Measurements from ENCODE around the gene STXBP4. TPM values are rescaled to one million over a fixed set of nuclear protein-coding genes. Genes with fewer than 3 reads are reported as not detected.
A peak's percentile ranks its signal among the peaks of the same experiment; 100 is the strongest.

STXBP4 gene, protein sequence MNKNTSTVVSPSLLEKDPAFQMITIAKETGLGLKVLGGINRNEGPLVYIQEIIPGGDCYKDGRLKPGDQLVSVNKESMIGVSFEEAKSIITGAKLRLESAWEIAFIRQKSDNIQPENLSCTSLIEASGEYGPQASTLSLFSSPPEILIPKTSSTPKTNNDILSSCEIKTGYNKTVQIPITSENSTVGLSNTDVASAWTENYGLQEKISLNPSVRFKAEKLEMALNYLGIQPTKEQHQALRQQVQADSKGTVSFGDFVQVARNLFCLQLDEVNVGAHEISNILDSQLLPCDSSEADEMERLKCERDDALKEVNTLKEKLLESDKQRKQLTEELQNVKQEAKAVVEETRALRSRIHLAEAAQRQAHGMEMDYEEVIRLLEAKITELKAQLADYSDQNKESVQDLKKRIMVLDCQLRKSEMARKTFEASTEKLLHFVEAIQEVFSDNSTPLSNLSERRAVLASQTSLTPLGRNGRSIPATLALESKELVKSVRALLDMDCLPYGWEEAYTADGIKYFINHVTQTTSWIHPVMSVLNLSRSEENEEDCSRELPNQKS
- polyA plus RNA-seq (ENCODE audit: insufficient read length in 12 of 12): 1 to 10 TPM in 11 of 12 donors, not detected in 1; 3.0 to 7.3 (median 6.3) TPM
- long read RNA-seq, donor 1: 0 reads
- long read RNA-seq, donor 2: 0 reads
- long read RNA-seq, donor 3: 0 reads
- long read RNA-seq, donor 4, full-length matches to known transcripts: 1 of 1 reads
- long read RNA-seq, donor 4, partial matches to known transcripts: 0 of 1 reads
- long read RNA-seq, donor 4, other reads (novel, unspliced or antisense): 0 of 1 reads
- long read RNA-seq, donor 5, full-length matches to known transcripts: 1 of 1 reads
- long read RNA-seq, donor 5, partial matches to known transcripts: 0 of 1 reads
- long read RNA-seq, donor 5, other reads (novel, unspliced or antisense): 0 of 1 reads
- long read RNA-seq, donor 6: 0 reads
- long read RNA-seq, donor 7: 0 reads
- long read RNA-seq, donor 8, full-length matches to known transcripts: 1 of 1 reads
- long read RNA-seq, donor 8, partial matches to known transcripts: 0 of 1 reads
- long read RNA-seq, donor 8, other reads (novel, unspliced or antisense): 0 of 1 reads
- long read RNA-seq, donor 9: 0 reads
- long read RNA-seq, donor 10, partial matches to known transcripts: 0 of 1 reads
- long read RNA-seq, donor 10, other reads (novel, unspliced or antisense): 0 of 1 reads
- long read RNA-seq, donor 11: 0 reads

DNA sequence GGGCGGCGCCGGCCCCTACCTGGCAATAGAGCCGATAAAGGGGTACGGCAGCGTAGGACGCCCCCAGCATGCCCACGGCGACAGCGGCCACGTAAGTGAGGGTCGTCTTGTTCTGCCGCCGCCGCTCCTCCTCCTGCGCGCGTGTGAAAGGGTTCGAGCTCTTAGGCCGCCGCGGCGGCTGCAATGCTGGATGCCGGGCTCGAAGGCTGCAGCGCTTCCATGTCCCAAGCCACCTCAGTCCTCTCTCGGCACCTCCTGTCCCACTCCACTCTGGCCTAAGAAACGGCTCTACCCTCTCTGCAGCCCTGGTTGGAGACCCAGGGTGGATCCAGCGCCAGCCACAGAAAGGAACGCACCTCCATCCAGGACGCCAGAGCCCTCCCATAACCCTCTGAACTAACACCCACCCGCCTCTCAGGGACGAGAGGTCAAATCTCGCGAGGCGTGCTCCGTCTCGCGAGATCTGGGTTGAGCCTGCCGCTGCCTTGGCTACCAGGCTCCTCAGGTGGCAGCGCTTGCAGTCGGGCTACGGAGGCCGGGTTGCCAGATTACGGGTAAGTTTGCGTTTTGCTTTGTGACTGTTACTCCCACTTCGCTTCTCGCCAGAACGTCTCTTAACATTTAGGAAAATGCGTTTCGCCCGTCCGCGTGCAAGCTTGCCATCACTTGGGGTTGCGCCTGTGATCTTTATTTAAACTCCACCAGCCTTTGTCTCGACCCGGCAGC is at the start of gene STXBP4, which contains the start of gene COX11:
STXBP4 (plus strand) TSS at position 504 of the 726 bp plus-strand sequence. CDS start 17,455 bp downstream, outside the sequence.
COX11 (minus strand) TSS at position 393 of the 726 bp plus-strand sequence; CDS start at position 385, 8 bp downstream.
- peak; percentile 98 for DNase-seq

DNA sequence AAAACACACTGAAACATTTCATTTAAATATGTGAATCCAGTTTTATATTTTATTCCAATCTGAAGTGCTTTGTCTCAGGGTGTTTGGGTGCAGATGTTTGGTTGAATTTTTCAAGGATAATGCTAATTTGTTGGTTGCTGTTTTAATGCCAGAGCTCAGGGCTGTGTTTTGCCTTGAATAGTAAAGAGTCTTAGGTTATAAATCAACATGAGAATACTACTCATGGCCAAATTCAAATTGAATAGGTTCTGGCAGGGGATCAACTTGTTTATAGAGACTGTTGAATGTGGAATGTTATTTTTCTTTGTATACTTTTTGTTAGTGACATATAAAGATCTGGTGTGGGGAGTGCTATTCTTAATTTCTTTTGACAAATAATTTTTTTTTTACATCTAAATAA is 49.1 kb upstream of the STXBP4 start:
- no peak for DNase-seq

DNA sequence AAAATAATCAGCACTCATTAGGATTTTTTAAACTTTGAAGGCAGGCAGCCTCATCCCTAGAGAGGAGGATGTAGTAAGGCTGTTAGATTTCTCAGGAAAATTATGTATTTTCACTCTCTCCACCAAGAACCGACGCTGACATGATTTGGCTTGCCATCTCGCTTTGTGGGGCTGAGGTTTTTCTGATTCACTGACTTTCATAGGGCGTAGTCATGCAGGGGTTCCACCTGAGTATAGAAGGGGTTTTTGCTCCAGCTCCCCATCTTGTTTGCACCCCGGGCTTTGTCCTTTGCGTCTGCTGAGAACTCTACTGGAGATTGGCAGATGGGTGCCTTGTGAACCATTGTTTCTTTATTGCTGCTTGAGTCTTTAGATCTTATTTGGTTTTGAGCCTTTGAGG is 47.7 kb upstream of the STXBP4 start:
- DNase-seq: no peak

DNA sequence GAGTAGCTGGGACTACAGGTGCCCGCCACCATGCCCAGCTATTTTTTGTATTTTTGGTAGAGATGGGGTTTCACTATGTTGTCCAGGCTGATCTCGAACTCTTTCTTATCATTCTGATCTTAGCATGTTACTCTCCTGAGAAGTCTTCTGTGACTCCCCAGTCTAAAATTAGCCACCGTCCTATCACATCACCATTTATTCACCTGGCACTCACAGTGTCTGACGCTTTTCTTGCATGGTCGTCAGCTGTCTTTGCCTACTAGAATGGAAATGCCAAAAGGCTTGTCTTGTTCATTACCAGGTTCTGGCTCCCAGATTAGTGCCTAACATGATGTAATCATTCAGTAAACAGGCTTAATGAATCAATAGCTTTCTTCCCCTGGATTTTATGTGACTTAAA is 44.2 kb upstream of the STXBP4 start:
- DNase-seq: no peak

DNA sequence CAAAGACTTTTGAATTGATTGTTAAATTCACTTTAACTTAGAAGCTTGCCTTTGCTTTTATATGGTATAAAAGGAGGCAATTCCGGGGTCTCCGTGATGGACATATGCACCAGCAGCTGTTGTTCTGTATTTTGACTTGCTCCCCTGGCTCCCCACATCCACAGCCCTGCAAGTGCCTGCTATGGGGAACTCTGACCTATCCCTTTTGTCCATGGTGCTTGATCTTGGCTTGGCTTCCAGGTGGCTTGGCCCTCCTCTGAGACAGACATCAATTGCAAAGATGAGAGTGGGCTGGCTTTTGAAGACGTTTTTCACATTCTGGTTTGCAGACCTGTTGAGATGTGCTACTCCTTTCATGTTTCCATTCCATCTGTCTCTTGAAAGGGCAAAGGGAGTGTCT is 41.0 kb upstream of the STXBP4 start:
- no peak for DNase-seq

DNA sequence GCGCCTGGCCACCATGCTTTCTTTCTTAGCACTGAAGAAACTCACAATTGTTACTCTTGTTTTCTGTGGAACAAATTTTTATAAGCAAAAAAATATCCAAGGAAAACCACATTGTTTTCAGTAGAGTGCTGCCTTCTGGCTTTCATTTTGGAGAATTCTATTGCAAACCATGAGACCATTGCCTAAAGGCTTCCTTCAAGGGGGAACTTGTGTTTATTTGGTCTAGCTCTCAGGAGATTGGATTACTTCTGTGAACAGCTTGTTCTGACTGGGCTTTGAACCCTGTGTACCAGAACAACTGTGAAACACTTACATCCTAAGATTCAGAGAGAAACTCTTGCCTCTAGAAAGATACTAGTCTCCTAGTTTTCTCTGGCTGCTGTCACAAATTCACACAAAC is 35.9 kb upstream of the STXBP4 start:
- DNase-seq: no peak

DNA sequence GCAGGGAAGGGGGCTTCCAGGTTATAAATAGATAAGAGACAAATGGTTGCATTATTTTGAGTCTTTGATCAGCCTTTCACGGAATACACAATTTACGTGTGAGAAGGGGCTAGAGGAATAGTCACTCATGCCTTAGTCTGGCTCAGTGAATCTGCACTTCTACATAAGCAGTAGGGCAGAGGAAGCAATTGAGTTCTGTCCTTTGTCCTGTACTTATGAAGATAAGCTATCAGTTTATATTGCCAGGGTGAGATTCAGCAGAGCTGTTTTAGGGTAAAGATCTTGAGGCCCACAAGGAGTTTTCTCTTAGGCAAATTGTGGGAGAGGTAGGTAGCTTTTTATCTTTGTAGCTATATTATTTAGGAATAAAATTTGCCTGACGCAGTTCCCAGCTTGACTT is 34.6 kb upstream of the STXBP4 start:
- DNase-seq: no peak

DNA sequence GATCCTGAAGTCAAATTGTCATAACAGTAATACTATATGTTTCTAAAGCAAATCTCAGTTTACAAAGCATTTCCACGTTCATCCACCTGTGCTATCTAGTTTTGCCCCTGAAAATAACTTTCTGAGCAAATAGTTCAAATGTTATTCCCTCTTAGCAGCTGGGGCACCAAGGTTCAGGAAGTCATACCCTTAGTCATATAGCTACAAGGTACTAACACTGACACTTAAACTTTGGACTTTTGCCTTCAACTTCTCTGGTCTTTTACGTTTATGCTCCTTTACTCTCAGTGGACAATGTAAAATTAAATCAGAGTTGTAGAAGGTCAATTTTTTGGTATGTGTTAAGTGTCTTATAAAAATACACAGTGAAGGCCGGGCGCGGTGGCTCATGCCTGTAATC is 33.1 kb upstream of the STXBP4 start:
- no peak for DNase-seq

DNA sequence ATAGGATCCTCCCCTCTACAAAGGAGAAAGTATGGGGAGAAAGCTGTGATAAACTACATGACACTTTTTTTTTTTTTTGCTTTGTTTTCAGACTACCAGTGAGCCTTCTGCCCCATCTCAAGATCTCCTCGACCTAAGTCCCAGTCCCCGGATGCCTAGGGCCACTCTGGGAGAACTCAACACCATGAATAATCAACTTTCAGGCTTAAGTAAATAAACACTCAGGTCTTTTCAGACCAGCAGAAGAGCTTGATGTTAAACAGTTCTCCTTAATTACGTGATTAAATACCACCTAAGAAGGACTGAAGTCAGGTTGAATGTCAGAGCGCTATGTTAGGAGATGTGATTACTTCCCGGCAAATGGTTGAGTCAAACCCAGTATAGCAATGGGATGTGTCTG is 31.5 kb upstream of the STXBP4 start:
- no peak for DNase-seq

DNA sequence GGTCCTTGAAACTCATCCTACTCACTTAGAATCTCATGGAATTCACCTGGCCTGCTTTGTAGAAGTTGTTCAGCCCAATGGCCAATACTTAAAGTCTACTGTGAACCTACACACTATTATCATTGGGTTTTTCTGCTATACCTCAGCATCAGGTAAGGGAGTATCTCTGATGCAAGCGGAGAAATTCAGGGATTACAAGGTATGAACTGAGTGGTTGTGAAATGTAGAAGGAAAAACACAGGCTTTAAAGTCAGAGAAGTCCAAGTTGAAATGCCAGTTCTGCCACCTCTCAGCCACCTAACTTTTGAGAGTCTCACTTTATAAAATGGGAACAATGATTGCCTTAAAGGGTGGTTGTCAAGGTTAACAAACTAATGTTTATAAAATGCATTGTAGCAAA is 31.1 kb upstream of the STXBP4 start:
- DNase-seq: no peak

DNA sequence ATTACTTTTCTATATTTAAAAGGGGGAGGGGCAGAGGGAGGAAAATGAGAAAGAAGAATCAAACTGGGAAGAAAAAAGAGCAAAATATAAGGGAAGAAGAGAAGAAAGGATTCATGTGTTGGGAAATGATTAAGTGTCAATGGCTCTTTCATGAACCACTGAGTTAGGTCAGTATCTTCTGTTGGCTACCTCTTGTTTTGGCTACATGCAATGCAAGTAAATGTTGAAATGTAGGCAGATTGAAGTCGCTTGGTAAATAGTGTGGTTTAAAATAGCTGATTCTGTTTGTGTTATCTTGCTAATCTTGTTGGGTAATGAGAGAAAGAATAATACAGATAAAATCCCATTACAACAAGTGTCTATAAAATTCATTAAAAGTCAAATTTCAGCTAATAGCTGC is 27.3 kb upstream of the STXBP4 start:
- no peak for DNase-seq

DNA sequence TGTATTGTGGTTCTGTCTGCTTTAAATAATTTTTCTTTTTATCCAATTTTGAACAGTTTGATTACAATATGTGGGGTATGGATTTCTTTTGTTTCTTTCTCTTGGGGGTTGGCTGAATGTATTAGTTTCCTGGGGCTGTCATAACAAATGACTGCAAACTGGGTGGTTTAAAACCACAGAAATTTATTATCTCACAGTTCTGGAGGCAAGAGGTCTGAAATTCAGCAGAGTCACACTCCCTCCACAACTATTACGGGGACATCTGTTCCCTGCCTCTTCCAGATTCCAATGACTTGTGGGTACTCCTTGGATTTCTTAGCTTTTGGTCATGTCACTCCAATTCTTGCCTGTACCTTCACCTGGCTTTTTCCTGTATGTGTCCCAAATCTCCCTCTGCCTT is 23.8 kb upstream of the STXBP4 start:
- no peak for DNase-seq

DNA sequence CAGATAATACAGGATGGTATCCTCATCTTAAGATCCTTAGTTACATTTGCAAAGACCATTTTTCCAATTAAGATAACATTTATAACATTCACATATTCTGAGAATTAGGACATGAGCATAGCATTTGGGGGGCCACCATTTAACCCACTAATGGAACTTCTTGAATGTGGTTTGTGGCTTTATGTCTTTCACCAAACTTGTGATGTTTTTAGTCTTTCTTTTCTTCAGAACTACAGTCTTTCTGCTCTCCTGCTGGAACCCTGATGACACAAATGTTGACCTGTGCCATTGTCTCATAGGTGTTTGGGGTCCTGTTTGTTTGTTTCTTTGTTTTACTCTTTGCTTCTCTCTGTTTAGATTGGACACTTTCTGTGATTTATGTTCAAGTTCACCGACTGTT is 23.3 kb upstream of the STXBP4 start:
- DNase-seq: no peak

DNA sequence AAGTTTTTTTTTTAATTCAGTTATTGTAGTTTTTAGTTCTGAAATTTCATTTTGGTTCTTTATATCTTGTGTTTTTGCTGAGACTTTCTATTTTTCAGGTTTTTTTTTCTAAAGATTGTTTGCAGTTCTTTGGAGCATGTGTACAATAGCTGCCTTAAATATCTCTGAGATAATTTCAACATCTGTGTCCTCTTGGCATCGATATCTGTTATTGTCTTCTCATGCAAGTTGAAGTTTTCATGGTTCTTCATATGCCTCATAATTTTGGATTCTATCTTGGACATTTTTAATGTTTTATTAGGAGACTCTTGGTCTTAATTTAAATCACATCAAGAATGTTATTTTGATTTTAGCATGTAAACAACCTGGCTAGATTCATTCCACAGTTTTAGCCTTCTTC is 22.9 kb upstream of the STXBP4 start:
- DNase-seq: no peak

DNA sequence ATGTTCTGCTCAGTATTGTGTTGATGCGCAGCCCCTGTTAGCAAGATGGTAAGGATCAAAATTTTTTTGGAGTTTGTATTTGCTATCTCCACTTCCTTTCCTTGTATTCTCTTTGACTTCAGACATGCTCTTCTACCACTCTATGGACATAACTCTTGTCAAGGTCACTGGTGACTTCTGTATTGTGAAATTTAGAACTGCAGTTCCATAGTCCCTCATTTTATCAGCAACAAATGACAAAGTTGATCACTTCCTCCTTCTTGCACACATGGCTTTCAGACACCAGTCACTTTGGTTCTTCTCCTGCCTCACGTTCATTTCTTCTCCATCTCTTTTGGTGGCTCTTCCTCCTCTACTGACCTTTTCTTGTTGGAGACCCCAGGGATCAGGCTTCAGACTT is 21.2 kb upstream of the STXBP4 start:
- DNase-seq: no peak

DNA sequence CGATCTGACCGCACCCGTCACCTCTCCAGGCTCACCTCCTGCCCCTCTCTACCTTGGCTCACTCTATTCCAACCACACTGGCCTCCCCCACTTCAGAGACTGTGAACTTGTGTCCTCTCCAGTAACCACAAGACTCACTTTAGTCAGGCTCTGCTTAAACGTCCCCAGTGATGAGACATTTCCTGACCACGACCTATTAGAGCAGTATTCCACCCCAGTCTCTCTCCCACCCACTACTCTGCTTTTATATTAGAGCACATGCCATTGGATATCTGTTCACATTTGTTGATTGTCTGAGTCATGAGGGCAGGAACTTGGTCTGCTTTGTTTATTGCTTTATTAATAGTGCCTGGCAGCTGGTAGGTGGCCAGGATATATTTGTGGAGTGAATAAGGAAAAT is 20.2 kb upstream of the STXBP4 start:
- no peak for DNase-seq

DNA sequence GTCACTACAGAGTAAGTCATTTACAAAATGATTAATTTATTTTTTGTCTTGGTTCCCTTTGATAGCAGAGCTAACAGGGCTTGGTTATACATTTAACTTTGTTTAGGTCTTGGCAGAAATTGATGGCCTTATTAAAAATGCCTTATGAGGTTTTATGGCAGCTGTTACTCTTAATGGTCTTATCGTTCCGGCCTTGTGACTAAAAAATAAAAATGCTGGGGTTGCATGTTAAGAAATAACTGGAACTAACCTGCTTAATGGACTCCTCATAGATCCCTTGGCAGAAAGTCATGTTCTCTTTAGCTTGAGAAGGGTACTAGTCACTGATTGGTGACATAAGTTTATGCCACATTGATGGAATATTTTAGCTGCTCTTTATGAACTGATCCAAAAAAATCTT is 18.4 kb upstream of the STXBP4 start:
- no peak for DNase-seq

DNA sequence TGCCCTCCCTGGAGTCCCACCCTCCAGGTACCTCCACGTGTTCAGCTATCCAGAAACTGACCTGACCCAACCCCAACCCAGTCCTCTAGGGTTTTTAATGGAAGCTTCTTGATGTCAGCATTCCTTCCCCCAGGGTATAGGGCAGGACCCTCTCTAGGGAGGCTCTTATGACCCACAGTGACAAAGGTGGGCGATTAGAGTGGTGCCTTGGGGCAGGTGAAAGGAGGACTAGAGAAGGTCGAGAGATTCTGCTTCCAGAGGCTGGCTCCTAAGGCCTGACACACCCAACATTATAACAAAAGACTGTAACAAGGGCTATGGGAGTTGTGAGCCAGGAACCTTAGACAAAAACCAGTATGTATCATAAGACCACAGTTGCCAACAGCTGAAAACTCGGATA is 17.3 kb upstream of the STXBP4 start:
- DNase-seq: no peak

DNA sequence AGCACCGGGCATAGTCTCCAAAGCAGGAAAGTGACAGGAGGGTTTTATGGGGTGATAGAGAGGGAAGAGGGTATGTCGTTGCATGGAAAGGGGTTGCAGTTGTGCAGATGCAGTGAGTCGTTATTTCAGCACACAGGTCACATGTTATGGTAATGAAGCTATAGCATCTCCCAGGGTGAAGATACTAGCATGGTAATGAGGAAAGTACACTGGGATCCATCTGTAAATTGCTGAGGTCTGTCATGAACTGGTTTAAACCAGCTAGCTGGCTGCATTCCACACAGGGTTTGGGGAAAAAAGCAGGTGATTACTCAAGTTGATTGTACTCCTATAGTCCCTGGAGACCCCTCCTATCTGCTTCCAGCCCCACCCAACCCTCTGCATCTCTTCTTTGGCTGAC is 11.8 kb upstream of the STXBP4 start:
- DNase-seq: no peak

DNA sequence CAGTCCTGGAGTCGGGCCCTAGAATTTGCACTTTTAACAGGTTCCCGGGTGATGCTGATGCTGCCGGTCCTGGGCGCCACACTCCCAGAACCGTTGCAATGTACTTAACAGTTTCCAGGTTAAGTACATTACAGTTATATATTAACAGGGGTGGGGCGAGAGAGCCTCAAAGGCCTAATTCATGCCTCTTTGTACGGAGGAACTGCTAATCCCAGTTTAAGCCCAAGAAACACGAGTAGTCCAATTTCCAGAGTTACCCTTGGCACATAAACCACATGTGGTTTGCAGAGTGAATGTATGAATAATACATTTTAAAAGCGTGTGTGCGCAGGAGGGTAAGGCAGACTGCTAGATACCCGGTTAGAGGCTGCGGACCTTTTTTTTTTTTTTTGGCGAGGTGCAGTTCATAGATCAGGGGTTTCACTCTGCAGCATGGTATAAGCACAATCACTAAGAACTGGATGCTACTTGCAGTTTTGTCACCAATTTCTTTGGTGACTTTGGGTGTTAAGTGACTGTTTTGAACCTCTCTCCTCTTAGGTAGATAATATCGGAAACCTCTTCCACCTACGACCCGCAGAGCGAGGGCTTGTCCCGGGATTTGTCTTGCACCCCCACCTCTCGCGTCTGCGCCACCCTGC is 824 bp upstream of the STXBP4 start:
- DNase-seq: peak; percentile 35

DNA sequence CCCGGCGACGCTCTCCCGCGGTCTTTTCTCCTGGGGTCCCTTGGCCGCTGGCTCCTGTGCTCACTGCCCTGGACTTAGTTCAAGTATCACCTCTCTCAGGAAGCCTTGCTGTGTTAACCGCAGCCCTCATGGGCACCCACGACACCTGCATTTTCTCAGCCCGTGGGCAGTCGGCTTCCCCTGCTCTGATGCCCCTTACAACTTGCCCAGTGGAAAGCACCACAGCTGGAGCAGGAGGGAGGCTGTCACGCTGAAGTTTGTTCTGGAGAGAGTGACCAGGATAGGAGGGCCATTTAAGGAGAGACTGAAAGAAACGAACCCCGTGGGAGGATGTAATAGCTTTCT is 395 bp downstream of the STXBP4 start:
- no peak for DNase-seq
